ENCODE data around the gene PPP6C.
"Not testable (repeated sequence)": the region's sequence is repeated elsewhere in the genome, so short reads cannot be mapped to it uniquely, and the experiment has no call there.

PPP6C gene

DNA sequence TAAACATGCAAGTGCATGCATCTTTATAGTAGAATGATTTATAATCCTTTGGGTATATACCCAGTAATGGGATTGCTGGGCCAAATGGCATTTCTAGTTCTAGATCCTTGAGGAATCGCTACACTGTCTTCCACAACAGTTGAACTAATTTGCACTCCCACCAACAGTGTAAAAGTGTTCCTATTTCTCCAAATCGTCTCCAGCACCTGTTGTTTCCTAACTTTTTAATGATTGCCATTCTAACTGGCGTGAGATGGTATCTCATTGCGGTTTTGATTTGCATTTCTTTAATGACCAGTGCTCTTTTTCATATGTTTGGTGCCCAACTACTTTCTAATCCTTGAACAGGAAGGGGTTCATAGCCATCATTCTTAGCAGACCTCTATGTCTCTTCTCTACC lies 7.8 kb downstream of the PPP6C start:
- not testable (repeated sequence) for DNase-seq

DNA sequence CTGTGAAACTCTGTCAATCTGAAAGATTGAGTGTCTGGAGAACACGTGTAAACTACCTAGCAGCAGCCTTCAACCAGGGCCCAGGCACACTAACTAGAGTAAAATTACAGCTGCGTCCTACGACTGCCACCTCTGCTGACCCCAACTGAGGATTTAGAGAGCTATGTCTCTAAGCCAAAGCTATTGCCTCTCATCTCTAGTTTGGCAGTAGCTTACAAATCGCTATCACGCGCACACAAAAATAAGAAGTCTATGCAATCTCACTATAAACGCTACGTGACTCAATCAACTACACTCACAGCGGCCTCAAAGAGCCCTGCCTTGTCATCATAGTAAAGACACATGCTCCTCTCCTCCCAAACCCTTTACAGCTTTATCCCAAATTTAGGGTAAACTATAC lies 8.7 kb downstream of the PPP6C start:
- no peak for DNase-seq

DNA sequence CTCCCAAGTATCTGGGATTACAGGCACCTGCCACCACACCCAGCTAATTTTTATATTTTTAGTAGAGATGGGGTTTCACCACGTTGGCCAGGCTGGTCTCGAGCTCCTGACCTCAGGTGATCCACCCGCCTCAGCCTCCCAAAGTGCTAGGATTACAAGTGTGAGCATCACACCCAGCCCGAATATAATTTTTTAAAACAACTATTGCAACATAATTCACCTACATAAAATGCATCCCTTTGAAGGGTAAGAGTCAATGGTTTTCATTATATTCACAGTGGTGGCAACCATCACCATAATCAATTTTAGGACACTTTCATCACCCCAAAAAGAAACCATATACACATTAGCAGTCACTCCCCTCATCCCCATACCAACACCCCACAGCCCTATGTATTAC lies 9.8 kb downstream of the PPP6C start:
- not testable (repeated sequence) for DNase-seq

DNA sequence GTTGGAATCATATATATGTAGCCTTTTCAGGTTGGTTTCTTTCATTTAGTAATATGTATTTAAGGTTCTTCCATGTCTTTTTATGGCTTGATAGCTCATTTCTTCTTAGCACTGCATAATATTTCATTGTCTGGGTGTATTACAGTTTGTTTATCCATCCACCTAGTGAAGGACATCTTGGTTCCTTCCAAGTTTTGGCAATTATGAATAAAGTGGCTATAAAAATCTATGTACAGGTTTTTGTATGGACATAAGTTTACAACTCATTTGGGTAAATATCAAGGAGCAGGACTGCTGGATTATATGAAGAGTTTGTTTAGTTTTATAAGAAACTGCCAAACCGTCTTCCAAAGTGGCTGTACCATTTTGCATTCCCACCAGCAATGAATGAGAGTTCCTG lies 11.7 kb downstream of the PPP6C start:
- no peak for DNase-seq

DNA sequence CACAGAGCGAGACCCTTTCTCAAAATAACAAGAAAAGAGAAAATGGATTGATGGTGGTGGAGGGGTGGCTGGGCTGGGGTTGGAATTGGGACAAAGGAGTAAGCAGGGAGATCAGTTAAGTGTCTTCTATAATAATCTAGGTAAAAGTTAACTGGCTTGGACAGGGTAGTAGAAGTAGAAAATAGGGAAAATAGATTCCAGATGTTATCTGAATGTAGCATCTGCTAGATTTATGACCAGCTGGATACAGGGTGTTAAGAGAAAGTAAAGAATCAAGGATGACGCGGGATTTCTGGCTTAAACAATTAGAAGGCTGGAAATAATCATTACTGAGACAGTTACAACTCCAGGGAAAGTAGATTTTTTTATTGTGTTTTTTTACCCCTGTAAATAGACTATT lies 13.0 kb downstream of the PPP6C start:
- no peak for DNase-seq

DNA sequence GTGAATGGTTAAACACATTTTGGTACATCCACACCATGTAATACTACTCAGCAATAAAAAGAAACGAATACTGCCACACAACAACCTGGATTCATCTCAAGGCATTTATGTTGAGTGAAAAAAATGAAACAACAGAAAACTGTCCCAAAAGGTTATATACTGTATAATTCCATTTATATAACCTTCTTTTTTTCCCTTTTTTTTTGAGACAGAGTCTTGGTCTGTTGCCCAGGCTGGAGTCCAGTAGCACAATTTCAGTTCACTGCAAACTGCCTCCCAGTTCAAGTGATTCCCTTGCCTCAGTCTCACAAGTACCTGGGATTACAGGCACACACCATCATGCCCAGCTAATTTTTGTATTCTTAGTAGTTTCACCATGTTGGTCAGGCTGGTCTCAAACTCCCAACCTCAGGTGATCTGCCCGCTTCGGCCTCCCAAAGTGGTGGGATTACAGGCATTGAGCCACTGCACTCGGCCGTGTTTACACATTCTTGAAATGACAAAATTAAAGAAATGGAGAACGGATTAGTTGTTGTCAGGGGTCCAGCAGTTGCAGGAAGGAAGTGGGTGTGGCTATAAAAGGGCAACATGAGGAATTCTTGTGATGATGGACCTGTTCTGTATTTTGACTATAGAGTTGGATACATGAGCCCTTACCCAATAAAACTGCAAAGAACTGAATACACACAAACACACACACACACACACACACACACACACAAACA lies 17.4 kb downstream of the PPP6C start:
- DNase-seq = no peak

DNA sequence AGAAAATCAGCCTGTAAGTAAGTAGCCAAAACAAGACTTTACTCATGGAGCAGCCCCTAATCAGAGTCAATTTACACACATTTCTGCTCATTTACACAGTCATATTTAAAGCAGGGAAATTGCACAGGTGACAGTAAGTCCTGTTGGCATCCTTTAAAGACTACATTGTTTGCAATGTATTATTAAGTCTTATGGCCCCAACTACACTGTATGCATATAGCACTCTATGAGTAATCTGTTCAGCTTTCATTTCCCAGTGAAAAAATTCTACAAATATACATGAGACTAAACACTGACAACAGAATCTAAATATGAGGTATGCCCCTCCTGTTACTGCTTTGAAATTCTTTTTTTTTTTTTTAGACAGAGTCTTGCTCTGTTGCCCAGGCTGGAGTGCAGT lies 19.7 kb downstream of the PPP6C start:
- DNase-seq = no peak

DNA sequence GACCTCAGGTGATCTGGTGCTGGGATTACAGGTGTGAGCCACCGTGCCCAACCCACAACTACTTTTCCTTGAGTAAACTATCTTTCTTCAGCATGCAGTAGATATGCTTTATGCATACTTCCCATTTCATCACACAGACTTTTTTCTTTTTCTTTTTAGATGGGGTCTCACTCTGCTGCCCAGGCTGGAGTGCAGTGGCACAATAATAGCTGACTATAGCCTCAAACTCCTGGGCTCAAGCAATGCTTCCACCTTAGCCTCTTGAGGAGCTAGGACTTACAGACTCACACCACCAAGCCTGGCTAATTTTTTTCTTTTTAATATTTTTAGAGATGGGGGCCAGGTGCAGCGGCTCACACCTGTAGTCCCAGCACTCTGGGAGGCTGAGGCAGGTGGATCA lies 22.8 kb downstream of the PPP6C start:
- DNase-seq = no peak

DNA sequence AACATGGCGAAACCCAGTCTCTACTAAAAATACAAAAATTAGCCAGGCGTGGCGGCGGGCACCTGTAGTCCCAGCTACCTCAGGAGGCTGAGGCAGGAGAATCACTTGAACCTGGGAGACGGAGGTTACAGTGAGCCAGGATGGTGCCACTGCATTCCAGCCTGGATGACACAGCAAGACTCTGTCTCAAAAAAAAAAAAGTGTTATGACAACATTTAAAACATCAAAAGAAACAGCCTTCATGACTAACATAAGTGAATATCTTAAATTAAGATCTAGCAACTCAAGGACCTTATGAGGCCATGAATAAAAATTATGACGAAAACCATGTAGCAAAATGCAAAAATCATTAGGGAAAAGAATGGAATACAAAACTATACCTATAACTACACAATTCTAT lies 26.7 kb downstream of the PPP6C start:
- DNase-seq = not testable (repeated sequence)

DNA sequence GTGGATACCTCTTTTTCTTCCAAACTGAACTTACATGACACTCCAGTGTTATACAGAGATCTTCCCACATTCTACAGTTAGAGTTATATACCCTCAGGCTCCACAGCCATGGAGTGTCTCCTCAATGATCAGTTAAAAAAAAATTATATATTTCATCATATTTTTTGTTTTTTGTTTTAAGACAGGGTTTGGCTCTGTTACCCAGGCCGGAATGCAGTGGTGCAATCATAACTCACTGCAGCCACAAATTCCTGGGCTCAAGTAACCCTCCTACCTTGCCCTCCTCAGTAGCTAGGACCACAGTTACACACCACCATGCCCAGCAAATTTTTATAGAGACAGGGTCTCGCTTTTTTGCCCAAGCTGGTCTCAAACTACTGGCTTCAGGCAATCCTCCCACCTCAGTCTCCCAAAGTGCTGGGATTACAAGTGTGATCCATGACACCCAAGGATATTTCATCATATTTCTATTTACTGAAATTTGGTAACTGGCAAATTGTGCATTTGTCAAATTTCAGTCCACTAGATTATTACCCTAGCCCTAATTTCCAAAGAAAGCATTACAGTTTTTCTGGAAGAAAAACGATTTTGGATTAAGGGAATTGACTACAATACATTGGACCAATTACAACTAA lies 28.2 kb downstream of the PPP6C start:
- no peak for DNase-seq

DNA sequence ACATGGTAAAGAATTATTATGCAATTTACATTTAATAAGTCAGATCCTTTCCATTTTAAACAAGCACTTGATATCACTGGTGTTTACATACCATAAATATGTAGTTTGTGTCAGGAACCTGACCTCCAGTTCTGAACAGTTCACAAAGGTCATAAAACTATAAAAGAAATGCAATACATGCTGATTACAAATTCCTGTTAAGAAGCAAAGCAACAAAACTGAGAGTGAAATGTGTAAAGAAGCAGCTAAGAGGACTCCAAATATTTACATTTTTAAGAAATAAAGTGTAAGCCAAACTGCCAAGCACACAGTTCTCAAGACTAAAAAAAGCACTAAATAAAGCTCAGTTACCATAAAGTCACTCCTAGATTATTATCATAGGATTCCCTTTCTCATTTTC lies 28.9 kb downstream of the PPP6C start:
- DNase-seq = no peak

DNA sequence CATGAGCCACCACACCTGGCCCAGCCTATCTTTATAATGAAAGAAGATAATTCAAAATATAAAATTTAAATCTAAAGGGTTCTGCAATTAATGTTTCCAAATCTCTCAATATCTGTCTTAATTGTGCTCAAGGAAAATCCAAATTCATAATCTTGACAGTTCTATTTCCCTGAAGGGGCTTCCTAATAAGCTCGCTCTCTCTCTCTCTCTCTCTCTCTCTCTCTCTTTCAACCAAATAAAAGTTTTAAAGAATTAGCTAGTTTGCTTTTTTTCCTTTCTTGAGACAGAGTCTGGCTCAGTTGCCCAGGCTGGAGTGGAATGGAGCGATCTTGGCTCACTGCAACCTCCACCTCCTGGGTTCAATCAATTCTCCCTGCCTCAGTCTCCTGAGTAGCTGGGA lies 33.1 kb downstream of the PPP6C start:
- no peak for DNase-seq

DNA sequence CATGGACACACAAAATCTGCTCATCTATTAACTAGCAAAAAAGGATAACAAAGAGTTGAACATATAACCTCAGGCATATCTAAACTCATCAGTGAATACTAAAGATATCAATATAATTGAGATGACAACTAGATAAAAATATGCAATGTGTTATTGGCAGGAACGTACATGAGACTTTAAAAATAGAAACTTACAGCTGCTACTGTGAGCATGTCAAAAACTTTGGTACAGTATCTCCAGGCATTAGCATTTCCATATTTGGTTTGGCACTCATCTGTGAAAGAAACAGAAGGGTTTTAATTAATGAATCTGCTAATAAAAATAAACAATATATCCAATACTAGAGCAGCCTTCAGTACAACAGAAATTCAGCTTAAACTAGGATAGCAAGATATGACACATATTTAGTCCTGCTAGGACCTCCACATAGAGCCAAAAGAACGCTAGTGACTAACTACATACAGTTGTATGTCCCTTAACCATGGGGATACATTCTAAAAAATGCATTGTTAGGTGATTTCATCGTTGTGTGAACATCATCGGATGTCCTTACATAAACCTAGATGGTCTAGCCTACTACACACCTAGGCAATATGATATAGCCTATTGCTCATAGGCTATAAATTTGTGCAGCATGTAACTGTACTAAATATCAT lies 35.8 kb downstream of the PPP6C start:
- DNase-seq = no peak

DNA sequence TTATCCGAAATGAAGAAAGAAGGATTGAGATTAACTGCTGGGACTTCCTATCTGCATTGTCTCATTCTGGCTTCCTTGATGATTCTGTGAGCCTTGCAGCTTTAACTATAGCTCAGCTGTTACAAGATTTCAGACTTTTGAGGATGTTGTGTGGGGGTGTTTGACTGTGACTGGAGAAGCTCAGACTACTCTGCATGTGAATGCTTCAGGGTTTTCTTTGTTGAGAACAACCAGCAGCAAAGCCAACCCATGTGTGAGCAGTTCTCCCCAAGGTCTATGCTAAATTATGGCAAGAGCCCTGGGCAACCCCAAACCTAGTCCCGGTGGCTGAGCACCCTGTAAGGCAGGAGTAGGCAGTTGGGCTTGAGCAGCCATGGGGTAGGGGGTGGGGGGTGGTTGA lies 37.9 kb downstream of the PPP6C start:
- DNase-seq = no peak

DNA sequence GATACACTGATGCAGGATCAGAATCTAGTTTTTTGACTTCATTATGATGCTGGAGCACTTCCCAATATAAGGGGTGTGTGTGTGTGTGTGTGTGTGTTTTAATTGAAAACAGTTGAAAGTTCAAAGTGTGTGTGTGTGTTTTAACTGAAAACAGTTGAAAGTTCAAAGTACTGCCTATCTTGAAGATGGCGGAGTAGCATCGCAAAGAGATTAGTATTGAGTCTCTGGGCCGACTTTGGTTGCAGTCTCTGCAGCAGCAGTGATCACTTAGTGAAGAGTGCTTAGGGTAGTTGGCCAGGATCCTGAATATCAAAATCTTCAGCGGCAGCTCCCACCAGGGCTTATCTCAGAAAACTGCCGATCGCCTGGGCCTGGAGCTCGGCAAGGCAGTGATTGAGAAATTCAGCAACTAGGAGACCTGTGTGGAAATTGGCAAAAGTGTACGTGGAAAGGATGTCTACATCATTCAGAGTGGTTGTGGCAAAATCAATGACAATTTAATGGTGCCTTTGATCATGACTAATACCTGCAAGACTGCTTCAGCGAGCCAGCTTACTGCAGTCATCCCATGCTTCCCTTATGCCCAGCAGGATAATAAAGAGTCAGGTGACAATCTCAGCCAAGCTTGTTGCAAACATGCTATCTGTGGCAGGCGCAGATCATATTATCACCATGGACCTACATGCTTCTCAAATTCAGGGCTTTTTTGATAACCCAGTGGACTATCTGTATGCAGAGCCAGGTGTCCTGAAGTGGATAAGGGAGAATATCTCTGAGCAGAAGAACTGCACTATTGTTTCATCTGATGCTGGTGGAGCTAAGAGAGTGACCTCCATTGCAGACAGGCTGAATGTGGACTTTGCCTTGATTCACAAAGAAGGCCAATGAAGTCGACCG lies 39.0 kb downstream of the PPP6C start:
- DNase-seq = no peak

DNA sequence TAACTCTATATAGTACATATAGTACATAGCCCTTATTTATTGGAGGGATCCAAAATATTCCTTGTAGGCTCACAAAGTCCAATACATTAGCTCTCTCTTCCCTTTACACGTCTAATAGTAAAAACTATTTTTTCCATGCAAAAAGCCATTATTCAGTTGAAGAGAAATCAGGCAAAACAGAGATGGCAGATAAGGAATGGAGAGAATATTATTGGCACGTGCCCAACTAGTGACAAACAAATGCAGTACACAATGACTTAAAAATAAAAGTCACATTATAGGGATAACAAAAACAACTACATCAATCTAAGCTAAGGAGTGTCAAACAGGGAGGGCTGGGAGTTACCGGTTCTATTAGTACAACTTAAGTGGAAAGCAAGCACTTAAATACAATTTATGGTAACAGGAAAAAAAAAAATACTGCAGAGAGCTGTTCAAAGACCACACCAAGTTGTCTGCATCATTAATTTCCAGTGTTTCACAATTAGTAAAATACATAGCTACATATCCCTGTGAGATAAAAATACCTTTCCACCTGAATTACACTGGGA lies 42.1 kb downstream of the PPP6C start:
- no peak for DNase-seq

DNA sequence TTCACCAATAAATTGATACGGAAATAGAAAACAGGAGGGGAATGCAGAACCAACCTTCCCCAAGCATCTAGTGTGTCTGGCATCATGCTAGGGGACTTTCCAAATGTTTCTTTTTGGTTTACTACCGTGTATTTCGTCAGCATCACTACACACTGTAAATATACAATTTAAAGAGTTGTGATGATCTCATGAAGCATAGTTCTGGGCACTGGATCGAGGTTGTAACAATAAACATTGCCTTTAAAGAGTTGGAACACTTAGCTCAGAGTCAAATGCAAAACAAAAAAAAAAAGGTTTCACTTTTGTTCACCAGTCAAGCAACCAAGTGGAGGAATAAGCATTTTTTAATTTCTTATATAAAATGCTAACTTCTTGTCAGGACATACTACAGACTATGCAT lies 43.4 kb downstream of the PPP6C start:
- DNase-seq = no peak

DNA sequence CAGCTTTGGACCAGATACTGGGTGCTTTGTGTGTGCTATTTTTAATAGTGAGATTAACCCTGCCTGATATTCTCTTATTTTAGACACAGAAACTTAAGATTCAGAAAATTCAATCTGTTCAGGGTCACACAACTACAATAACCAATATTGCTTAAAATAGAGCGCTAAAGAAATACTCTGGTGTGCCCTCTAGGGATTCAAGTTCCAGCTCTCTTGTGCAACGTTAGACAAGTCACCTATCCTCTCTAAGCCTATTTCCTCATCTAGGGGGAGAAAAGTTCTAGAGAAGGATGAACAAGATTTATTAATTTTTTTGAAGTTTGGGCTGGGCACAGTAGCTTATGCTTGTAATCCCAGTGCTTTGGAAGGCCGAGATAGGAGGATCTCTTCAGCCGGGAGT lies 44.2 kb downstream of the PPP6C start:
- DNase-seq = no peak

DNA sequence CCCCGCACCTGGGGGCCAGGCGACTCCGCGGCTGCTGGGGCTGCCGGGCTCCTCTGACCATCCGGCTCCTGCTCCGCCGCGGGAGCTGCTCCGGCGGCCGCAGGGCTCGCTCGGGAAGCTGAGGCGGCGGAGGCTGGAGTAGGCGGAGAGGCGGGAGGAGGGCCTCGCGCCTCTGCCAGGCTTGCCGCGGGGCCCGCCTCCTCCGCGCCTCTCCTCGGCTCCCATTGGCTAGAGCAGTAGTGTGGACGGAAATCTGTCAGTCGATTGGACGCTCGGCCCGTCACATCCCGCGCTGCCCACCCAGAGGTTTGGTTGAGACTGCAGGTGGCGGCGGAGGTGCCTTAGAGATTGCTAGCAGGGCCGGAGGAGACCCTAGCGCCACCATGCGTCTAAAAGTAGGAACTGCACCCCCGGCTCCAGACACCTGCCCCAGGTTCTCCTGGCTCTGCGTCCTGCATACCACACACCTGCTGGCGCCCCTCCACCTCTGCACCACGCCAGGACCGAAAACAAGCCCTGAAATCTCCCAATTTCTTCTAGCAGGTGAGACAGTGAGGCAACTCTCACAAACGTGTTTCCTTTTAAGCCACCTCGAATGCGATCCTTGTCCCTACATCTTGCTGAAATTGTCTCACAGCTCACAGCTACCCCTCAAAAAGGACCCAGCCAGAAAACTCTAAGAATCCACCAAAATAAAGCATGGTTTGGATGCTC lies 46.1 kb downstream of the PPP6C start, which contains the start of gene SCAI:
SCAI (minus strand) TSS at position 152 of the 714 bp plus-strand sequence; CDS start at position 61, 91 bp downstream.
- DNase-seq = peak; percentile 100

DNA sequence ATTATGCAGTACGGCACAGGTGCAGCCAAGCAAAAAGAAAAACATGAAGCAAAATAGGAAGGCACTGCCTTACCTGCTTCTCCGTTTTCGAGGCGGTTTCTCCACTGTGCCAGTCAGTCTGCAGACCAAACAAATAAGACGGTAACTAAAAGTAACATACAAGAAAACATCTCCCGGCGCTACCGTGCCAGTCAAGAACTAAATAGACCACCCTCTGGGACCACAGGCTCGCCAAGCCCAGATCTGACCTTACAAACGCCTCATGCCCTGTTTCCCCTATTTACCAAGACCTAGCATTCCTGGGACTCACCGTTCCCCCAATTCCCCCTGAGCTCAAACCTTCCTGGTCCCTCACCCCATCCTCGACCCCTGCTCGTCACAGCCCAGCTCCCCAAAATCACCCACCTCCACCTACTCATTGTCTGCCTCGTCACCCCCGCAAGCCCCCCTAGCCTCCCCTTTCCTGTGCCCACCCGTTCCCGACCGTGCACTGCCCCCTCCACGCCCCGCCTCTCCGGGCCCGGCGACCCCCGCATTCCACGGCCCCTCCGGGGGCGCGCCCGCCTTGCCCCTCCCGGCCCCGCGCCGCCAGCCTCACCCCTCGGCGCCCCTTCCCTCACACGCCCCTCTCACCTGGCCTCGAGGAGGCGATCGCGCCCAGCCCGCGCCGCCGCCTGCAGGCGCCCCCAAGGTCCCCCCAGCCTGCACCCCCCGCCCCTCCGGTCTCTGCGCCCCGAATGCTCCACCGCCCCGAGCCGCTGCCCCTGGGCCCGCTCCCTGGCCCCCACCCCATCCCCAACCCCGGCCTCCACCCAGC lies 46.8 kb downstream of the PPP6C start:
- DNase-seq = no peak

DNA sequence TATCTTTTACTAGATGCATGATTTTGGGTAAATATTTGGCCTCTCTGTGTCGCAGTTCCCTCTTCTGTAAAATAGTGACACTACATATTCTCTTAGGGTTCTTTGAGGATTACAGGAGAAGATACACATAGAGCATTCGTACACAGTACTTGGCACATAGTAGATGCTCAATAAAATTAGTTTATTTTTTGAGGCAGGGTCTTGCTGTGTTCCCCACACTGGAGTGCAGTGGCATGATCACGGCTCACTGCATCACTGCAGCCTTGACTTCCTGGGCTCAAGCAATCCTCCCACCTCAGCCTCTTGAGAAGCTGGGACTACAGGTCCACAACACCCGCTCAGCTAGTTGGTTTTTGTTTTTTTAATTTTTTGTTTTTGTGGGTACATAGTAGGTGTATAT lies 47.9 kb downstream of the PPP6C start:
- DNase-seq = no peak

Data from activated CD4-positive, alpha-beta T cell treated with anti-CD3 and anti-CD28 coated beads, Interleukin-10, Interleukin-2, amounts not matched to agents 100 ng/mL and 50 ng/mL, durations not matched to agents 16 hours and 8 hours (primary cell).